Activated naive CD8-positive, alpha-beta T cell treated with anti-CD3 and anti-CD28 coated beads, Interleukin-2, amount 50 U/mL, for 24 hours (primary cell): ENCODE measurements around the gene UGT1A8.

Experiments used
- ATAC-seq: fragments of 150-1000 bp; cut with Tn5 transposase; one replicate; pipeline ENCODE4 v1.10.0; 2021
- DNase-seq: peaks from one replicate; pipeline ENCODE4 v3.0.0; 2021
- H3K27ac Mint-ChIP-seq: one replicate; pipeline ENCODE4 v1.8.0; 2021; ENCODE audit warnings: mild to moderate bottlenecking, mixed read lengths
- H3K27me3 Mint-ChIP-seq: one replicate; pipeline ENCODE4 v1.8.0; 2021; ENCODE audit warnings: mixed read lengths
- H3K36me3 Mint-ChIP-seq: one replicate; pipeline ENCODE4 v1.8.0; 2021; ENCODE audit warnings: low read depth, mixed read lengths
- H3K4me1 Mint-ChIP-seq: one replicate; pipeline ENCODE4 v1.8.0; 2021; ENCODE audit warnings: mixed read lengths
- H3K4me3 Mint-ChIP-seq: one replicate; pipeline ENCODE4 v1.8.0; 2021; ENCODE audit warnings: mild to moderate bottlenecking, moderate library complexity, mixed read lengths
- H3K9me3 Mint-ChIP-seq: one replicate; pipeline ENCODE4 v1.8.0; 2021; ENCODE audit warnings: mixed read lengths

Gene UGT1A8

DNA sequence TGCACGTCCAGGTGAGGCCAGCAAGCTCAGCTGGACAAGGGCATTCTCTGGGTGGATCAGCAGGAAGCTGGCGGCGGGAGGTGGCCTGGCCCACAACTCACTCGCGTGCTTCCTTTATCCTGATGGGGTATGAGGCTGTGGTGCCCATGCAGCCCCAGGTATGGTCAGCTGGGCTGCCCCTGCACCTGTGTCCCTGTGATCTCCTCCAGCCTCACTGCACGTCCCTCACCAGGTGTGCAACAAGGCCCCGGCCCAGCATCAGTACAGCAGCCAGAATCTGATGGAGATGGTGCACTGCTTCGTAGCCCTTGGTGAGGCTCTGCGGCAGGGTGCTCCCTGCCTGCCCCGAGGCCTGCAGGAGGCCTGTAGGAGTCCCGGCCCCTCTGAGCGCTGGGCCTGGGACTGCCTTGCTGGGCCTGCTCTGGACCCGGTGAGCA is 178.3 kb downstream of the UGT1A8 start:
- Mint-ChIP-seq H3K4me1 (no peaks in the 10 kb centered on the region), H3K27ac (no peak overlapping the region), H3K27me3 (no peaks in the 10 kb centered on the region), H3K9me3 (peaks cover 6% of the 10 kb centered on the region), H3K36me3 (no peaks in the 10 kb centered on the region), H3K4me3 (no peak overlapping the region)
- ATAC-seq = no peak
- DNase-seq = no peak

DNA sequence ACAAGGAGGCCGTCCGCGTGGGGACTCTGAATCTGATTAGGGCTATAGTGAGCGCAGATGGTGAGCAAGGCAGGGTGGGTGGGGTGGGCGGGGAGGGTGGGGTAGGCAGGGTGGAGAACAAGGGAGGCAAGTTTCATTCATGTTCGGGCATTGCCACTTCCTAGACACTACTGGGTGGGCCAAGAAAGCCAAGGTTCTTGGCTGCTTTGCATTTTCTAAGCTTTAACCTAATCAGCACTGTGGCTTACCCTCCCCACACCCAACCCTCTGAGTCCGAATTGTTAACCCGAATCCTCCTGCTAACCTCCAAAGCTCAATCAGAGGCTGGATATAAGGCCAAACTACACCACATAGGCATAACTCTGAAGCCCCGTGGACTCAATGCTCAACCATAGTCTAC is 178.8 kb downstream of the UGT1A8 start:
- Mint-ChIP-seq H3K27ac (no peak overlapping the region), H3K27me3 (no peaks in the 10 kb centered on the region)
- no peak for DNase-seq

DNA sequence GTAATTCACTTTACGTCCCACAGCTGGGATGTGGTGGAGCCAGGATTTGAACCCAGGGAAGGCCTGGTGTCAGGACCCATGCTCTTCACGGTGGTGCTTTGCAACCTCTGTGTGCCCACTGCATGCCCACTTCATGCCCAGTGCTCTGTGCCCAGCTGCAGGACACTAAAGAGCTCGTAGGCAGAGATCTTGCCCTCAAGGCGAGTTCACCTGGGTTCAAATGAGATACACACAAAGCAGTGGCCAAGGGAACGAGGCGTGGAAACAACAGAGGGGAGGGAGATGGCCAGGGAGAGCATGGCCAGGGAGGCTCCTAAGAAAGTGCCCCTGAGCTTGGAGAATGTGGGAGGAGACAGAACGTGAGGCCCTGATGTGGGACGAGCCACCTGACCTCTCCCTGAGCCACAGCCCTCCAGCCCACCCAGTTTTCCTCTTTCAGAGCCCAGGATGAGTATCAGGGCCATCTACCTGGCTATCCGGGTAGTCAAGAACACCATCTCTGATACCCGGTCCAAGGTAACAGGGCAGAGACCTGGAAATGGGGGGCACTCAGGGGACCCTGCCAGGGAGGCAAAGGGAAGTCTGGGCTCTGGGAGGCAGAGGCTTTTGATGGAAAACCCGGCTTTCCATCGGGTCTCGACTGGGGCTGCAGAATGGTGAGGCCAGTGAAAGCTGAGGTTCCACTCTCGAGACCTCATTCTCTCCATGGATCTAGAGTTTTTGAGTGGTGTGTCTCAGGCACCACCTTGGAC is 181.1 kb downstream of the UGT1A8 start:
- DNase-seq (no peak), ATAC-seq (no peak)
- H3K27me3 Mint-ChIP-seq = peaks cover 10% of the 10 kb centered on the region
- H3K36me3 Mint-ChIP-seq = no peaks in the 10 kb centered on the region
- no peak overlapping the region for H3K27ac Mint-ChIP-seq
- peaks cover 6% of the 10 kb centered on the region for H3K9me3 Mint-ChIP-seq
- H3K4me1 Mint-ChIP-seq = no peaks in the 10 kb centered on the region
- no peak overlapping the region for H3K4me3 Mint-ChIP-seq

More for the DNA sequence above, 178.8 kb downstream of the UGT1A8 start:
- peaks cover 6% of the 10 kb centered on the region for H3K9me3 Mint-ChIP-seq
- H3K4me1 Mint-ChIP-seq = no peaks in the 10 kb centered on the region
- ATAC-seq = no peak
- no peak overlapping the region for H3K4me3 Mint-ChIP-seq
- H3K36me3 Mint-ChIP-seq = no peaks in the 10 kb centered on the region

DNA sequence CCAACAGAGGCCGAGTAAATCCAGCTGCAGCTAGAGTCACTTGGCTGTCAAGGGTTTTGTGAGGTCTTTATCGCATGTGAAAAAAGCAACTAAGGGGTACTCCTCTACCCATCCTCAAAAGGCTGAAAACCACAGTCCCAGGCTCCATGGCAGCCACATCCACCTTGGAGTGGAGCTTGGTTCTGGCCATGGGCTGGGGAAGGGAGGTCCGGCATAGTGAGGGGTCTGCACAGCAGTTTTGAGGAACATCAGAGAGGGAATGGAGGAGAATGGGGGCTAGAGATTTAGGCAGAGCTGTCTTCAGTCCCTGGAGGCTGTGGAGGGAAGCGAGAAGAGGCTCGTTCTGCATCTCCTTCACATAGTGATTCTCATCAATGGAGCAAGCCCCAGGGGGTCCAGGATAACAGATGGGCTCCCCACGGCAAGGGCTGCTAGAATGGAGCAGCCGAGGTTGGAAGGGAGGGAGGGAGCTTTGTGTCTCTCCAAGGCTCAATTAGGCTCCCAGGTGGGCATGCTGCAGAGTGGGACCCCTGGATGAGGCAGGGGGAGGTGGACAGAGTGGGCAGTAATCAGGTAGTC is 181.7 kb downstream of the UGT1A8 start:
- Mint-ChIP-seq H3K4me1 (no peaks in the 10 kb centered on the region), H3K27ac (no peak overlapping the region), H3K4me3 (no peak overlapping the region), H3K36me3 (no peaks in the 10 kb centered on the region), H3K27me3 (peaks cover 12% of the 10 kb centered on the region), H3K9me3 (peaks cover 6% of the 10 kb centered on the region)
- DNase-seq (no peak), ATAC-seq (no peak)

DNA sequence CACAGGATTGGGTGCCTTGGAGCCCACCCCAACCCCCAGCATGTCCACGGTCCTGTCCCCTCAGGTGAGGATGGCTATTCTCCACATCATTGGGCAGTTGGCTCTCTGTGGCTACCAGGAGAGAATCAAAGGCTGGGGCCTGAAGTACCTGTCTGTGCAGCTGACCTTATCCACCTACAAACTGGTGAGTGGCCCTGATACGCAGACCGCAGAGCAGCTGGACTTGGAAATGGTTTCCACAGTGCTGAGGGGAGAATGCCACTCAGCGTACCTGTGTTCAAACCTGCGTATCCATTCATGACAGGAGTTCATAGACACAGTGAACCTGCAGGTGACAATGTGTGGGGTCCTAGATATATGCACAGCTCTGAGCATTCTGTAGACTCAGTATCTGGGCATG is 182.3 kb downstream of the UGT1A8 start:
- Mint-ChIP-seq H3K36me3 (no peaks in the 10 kb centered on the region), H3K4me3 (no peak overlapping the region), H3K27me3 (peaks cover 13% of the 10 kb centered on the region), H3K4me1 (no peaks in the 10 kb centered on the region), H3K9me3 (peaks cover 6% of the 10 kb centered on the region), H3K27ac (no peak overlapping the region)
- DNase-seq (no peak), ATAC-seq (no peak)

DNA sequence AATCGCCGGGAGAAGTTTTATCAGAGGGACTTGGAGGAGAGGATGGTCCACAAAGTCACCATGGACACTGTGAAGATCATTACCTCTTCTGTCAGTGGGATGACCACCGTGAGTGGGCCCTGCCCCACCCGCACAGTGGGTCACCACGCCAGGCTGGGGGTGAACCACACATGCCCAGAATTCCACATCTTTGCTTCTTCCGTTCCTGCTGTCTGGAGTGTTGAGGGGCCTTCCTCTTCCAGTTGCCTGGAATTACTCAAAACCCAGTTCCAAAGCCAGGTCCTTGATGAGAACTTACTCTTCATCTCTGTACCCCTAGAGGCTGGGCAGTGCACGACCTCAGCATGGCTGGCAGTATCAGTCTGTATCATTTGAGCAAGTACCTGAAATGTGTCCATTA is 182.8 kb downstream of the UGT1A8 start:
- no peaks in the 10 kb centered on the region for H3K36me3 Mint-ChIP-seq
- H3K9me3 Mint-ChIP-seq = peaks cover 6% of the 10 kb centered on the region
- no peak overlapping the region for H3K4me3 Mint-ChIP-seq
- DNase-seq = no peak
- ATAC-seq = no peak
- H3K27me3 Mint-ChIP-seq = peaks cover 17% of the 10 kb centered on the region
- H3K4me1 Mint-ChIP-seq = no peaks in the 10 kb centered on the region
- H3K27ac Mint-ChIP-seq = no peak overlapping the region

DNA sequence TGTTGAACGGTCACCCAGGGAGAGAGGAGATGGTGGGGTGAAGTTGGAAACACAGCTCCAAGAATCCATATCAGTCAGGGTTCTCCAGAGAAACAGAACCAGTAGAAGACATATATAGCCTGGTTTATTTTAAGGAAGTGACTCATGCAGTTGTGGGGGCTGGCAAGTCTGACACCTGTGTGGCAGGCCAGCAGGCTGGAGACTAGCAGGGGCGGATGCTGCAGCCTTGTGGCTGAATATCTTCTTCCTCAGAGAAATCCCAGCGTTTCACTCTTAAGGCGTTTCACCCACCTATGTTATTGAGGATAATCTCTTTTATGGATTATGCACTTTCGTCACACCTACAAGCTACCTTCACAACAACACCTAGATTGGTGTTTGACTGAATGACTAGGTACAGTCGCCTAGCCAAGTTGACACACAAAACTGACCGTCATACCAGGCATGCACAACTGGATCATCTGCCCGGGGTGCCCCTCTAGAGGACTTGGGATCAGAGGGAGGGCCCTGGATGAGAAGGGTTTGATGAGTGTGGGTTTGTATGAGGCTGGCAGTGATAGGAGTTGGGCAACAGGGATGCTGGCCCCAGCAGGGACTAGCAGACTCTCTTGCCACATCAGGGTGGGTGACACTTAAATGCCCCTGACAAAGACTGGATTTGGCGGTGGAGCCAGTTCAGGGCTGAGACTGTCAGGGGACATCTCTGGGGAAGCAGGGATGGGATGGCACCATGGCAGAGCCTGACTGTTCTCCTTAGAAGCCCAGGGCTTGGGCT is 184.1 kb downstream of the UGT1A8 start:
- Mint-ChIP-seq H3K27me3 (peaks cover 17% of the 10 kb centered on the region), H3K4me3 (no peak overlapping the region), H3K27ac (no peak overlapping the region), H3K9me3 (peaks cover 6% of the 10 kb centered on the region), H3K4me1 (no peaks in the 10 kb centered on the region), H3K36me3 (no peaks in the 10 kb centered on the region)
- peak; percentile 12 for DNase-seq
- peak; percentile 68 for ATAC-seq

DNA sequence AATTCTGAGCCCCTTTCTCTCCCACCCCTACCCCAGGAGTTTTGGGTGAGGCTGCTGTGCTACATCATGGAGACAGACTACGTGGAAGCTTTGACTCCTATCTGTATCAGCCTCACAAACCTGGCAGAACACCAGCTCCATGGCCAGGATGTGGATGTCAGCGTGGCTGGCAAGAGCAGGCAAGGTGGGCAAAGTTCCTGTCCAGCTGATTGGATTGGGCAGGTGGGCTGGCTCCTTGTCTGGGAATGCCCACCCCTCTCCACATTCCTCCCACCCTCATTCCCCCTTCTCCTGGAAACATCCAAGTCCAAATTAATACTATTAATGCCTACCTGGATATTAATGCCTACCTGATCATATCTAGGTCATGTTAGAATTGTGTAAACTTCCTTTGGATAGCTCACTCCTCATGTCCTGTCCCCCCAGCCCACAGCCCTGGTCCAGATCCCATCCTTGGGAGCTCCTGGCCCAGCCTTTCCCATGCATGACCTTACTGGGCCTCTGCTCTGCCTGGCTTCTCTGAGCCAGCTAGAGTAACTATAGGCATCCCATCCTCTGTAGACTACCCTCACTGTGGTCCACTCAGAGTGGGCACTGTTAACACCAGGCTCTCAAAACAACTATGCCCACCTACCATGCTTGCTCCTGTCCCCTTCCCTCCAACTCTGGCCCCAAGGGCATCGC is 184.8 kb downstream of the UGT1A8 start:
- H3K9me3 Mint-ChIP-seq = peaks cover 6% of the 10 kb centered on the region
- H3K4me1 Mint-ChIP-seq = no peaks in the 10 kb centered on the region
- no peak overlapping the region for H3K4me3 Mint-ChIP-seq
- ATAC-seq (no peak), DNase-seq (no peak)
- H3K36me3 Mint-ChIP-seq = no peaks in the 10 kb centered on the region
- peaks cover 17% of the 10 kb centered on the region for H3K27me3 Mint-ChIP-seq
- H3K27ac Mint-ChIP-seq = no peak overlapping the region

DNA sequence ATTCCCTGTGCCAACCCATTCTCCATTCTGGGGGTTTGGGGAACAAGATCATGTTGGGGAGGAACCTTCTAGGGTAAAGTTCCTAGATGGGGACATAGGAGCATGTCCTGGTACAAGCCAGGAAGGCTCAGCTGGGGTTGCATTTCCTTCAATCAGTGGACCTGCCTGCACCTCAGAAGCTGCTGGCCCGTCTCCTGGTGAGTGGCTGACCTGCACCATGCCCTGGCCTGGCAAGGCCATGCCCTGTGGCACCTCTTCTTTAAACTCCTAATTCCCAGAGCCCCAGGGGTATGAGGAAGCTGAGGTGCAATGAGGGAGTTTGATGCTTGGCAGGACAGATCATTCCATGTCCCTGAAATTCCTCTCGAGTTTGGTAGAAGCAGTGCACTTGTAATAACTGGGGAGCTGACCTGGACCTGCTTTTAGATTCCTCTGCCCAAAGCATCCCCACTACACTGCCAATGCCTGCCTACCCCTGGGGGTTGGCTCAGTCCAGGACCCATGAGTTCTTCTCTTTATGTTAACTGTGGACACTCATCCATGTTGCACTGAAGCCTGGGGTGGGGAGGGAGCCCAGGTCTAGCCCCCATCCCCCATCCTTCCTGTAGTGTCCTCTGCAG is 186.0 kb downstream of the UGT1A8 start:
- Mint-ChIP-seq H3K27ac (no peak overlapping the region), H3K27me3 (peaks cover 17% of the 10 kb centered on the region), H3K4me1 (no peaks in the 10 kb centered on the region), H3K9me3 (peaks cover 6% of the 10 kb centered on the region), H3K4me3 (no peak overlapping the region), H3K36me3 (no peaks in the 10 kb centered on the region)
- ATAC-seq = no peak
- no peak for DNase-seq

DNA sequence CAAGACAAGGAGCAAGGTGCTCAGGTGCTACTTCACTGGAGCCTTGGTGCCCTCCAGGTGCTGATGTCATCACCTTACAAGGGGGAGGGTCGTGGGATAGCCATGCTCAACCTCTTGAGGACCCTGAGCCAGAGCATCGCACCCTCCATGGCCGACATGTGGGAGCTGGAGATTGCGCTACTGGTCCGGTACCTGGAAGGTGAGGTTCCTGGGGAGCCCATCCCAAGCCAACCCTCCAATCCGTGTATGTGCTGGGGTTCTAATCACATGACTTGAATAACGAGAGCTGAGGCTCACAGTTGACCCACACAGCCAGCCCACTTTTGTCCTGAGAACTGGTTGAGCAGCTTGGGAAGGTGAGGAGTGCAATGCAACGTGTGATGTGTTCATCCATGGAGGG is 186.6 kb downstream of the UGT1A8 start:
- DNase-seq (no peak), ATAC-seq (no peak)
- H3K36me3 Mint-ChIP-seq = no peaks in the 10 kb centered on the region
- H3K9me3 Mint-ChIP-seq = peaks cover 6% of the 10 kb centered on the region
- H3K27ac Mint-ChIP-seq = no peak overlapping the region
- H3K27me3 Mint-ChIP-seq = peaks cover 17% of the 10 kb centered on the region
- no peak overlapping the region for H3K4me3 Mint-ChIP-seq
- no peaks in the 10 kb centered on the region for H3K4me1 Mint-ChIP-seq

DNA sequence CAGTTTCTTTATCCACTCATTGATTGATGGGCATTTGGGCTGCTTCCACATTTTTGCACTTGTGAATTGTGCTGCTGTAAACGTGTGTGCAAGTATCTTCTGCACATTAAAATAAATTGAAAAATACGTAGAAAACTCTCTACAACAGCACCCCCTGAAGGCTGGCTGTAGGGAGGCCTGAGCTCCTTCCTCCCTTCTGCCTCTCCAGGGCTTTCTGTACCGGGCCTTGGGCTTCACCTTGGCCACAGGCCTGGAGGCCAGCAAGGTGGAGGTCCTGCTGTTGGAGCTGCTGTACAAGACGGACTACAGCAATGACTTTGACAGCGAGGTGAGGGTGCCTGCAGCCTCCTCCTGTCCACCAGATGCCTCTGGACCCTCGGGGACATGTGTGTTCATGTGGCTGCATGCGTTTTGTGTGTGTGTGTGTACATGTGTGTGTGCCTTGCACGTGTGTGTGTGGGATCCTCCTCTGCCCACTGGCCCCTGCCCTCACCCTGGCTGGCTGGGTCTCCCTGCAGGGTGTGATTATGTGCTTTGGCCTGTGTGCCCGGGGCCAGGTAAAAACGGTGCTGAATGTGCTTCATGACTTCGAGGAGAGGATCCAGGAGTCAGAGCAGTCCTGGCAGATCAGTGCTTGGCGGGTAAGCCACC is 189.9 kb downstream of the UGT1A8 start:
- no peaks in the 10 kb centered on the region for H3K9me3 Mint-ChIP-seq
- no peak overlapping the region for H3K4me3 Mint-ChIP-seq
- ATAC-seq (no peak), DNase-seq (no peak)
- no peaks in the 10 kb centered on the region for H3K4me1 Mint-ChIP-seq
- H3K27me3 Mint-ChIP-seq = peaks cover 24% of the 10 kb centered on the region
- no peaks in the 10 kb centered on the region for H3K36me3 Mint-ChIP-seq
- no peak overlapping the region for H3K27ac Mint-ChIP-seq

DNA sequence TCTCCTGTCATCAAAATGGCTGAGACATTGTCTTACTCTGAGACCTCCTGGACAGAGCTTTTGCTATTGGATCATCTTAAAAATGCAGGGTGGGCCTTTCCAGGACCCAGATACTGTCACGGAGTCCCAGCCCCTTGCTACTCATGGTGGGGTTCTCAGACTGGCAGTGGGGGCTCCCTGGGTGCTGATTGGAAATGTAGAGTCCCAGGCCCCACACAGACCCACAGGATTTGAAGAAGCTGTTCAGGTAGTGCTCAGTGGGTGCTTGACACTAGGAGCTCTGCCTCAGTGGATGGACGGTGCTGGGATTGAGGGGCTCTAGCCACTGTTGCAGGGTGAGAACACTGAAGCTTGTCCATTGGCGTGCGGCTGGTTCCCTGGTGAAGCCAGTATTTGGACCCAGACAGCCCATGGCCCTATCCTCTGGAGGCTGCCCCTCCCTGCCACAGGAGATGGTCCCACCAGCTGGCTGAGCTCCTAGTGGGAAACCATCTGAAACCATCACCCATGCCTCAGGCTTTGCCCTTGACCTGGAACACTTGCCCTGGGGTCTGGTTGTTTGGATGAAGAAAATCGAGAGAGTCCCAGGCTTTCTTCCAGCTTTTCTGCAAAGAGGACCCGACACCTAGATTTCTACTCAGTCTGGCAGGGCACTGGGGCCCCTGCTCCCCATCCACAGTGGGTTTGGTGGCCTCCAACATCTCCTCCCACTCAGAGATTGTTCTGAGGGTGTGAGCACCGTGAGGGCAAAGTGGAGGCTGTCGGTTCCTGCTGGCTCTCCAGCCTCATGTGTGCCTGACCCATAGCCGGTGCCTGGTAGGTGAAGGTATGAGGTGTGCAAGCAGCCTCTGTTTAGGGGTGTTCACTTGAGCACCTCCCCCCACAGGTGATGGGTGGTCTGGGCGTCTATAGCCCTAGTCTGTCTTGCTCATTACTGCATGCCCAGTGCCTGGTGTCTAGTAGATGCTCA is 190.8 kb downstream of the UGT1A8 start:
- Mint-ChIP-seq H3K27me3 (peaks cover 15% of the 10 kb centered on the region), H3K4me3 (no peak overlapping the region), H3K9me3 (no peaks in the 10 kb centered on the region), H3K4me1 (no peaks in the 10 kb centered on the region), H3K27ac (no peak overlapping the region), H3K36me3 (no peaks in the 10 kb centered on the region)
- ATAC-seq (no peak), DNase-seq (no peak)

DNA sequence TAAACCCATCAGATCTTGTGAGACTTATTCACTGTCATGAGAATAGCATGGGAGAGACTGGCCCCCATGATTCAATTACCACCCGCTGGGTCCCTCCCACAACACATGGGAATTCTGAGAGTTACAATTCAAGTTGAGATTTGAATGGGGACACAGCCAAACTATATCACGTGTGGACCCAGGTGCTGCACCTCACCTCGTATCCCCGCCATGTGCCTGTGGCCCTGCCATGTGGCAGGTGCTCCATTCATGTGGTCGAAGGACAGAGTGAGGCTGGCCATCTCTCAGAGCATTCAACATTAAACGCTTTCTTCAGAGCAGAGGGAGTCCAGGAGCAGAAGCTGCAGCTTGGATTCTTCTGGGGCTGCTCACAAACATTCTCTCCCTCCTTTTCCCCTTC is 193.0 kb downstream of the UGT1A8 start:
- Mint-ChIP-seq H3K27ac (no peak overlapping the region), H3K36me3 (no peaks in the 10 kb centered on the region), H3K4me3 (no peak overlapping the region), H3K4me1 (no peaks in the 10 kb centered on the region), H3K27me3 (peaks cover 7% of the 10 kb centered on the region), H3K9me3 (no peaks in the 10 kb centered on the region)
- no peak for ATAC-seq
- DNase-seq = no peak
